Measurements from ENCODE around the gene PLPP4. TPM values are rescaled to one million over a fixed set of nuclear protein-coding genes. Genes with fewer than 3 reads are reported as not detected.

PLPP4 gene
- total and polyA plus RNA-seq, 10 of the 15 experiments (the other 5 are each of a cell fraction or from before 2014, with no cell fraction given) = 0.08 to 3.1 (median 0.26) TPM; not detected in 3

DNA sequence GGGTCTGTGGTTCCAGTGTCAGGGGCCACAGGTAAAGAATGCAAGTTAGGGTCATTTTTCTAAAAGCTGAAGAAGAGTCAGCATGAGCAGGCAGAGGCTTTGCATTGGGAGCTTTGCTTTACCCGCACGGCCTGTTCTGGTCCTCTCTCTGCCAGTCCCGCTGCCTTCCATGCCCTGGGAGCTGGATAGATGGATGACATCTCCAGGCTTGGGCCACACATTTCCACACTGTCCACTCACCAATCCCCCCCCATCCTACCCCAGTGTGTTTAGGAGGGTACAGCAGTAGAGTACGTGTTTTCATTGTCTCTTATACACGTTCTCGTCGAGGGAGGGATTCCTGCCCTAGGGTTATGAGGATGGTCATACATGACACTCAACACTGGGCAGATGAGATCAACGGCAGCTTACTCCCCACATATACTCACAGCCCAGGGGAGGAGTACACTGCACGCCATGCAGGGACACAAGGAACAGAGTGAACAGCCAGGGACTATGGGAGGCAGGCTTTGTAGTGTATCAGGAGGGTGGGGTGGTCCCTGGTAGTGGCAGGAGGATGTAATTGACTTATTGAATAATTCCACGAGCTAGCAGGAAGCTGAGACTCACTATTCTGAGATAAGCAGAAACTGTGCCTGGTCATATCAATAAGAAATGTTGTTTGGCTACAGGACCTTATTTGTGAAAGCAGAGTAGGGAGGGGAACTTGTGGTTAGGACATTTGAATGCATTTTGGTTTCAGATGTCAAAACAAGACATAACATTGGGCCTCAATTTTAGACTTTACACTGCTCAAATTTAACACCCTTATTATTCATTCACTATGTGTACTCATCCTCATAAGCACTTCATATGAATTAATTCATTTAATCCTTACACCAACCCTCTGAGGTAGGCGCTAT, 36.6 kb downstream of the PLPP4 start:
- no TSS peak for BruUV-seq (replicated peaks)
- RAD21 ChIA-PET (ENCODE audit: unreplicated experiment) = no interaction called here

More for the DNA sequence above, 36.6 kb downstream of the PLPP4 start:
- H3K4me2 ChIP-seq (ENCODE audit: control insufficient read depth, insufficient read depth) = no peak overlapping the region; the same call in none of the 2 replicates
- peak; percentile 80 for ATAC-seq
- H4K20me1 ChIP-seq (ENCODE audit: control insufficient read depth, insufficient read depth) = no peaks in the 10 kb centered on the region
- H3K79me2 ChIP-seq (ENCODE audit: control insufficient read depth, insufficient read depth, low read length) = no peaks in the 10 kb centered on the region
- H3K36me3 ChIP-seq (ENCODE audit: control insufficient read depth in 2 of 2, insufficient read depth in 2 of 2, low read length in 1 of 2) = no peaks in the 10 kb centered on the region
- H3K9ac ChIP-seq (ENCODE audit: control insufficient read depth, insufficient read depth, low read length) = no peak overlapping the region
- no peaks in the 10 kb centered on the region; the same call in 2 of the 3 replicates for H3K9me3 ChIP-seq (replicated peaks; ENCODE audit: control insufficient read depth, insufficient read depth, low read length)
- FAIRE-seq = peak; percentile 64
- H3K4me3 ChIP-seq = no peak overlapping the region
- H3K27ac ChIP-seq (ENCODE audit: control insufficient read depth, insufficient read depth) = no peak overlapping the region
- no peaks in the 10 kb centered on the region for H3K27me3 ChIP-seq (replicated peaks in 1 of 2; ENCODE audit: control insufficient read depth in 2 of 2, insufficient read depth in 2 of 2, low read length in 1 of 2)
- WGBS (ENCODE audit: insufficient coverage, insufficient replicate concordance, low lambda C conversion rate, missing lambda C conversion rate) = 51% methylated on average over 11 of the region's 11 CpGs
- ChIA-PET CTCF (interaction anchor here (2.6 kb wide), 1 partner anchor 11 kb away, joined by 7 read pairs; no protein-coding TSS in a partner anchor), POLR2A (no interaction called here), SMC1A (ENCODE audit: uncharacterized antibody, unreplicated experiment) (interaction anchor here (0.9 to 1.3 kb wide), 2 partner anchors 13 to 70 kb away, joined by 3 to 4 read pairs; no protein-coding TSS in a partner anchor)
- DNase-seq (ENCODE audit: low read depth, low spot score) = peak; percentile 20
- intact Hi-C loops (cut with micrococcal nuclease; ENCODE audit: unreplicated experiment) = no loop called here
- no peak overlapping the region for H2AFZ ChIP-seq (ENCODE audit: control insufficient read depth, low read depth, low read length)
- TF ChIP-seq, protein P1, sequence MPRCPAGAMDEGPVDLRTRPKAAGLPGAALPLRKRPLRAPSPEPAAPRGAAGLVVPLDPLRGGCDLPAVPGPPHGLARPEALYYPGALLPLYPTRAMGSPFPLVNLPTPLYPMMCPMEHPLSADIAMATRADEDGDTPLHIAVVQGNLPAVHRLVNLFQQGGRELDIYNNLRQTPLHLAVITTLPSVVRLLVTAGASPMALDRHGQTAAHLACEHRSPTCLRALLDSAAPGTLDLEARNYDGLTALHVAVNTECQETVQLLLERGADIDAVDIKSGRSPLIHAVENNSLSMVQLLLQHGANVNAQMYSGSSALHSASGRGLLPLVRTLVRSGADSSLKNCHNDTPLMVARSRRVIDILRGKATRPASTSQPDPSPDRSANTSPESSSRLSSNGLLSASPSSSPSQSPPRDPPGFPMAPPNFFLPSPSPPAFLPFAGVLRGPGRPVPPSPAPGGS (IDR thresholded peaks at IDR 0.05; ENCODE audit: borderline replicate concordance, insufficient read depth, low read depth, low read length, poor library complexity, severe bottlenecking) = no peak
- TF ChIP-seq TAF1 (IDR thresholded peaks at IDR 0.05; ENCODE audit: borderline replicate concordance, low read depth, low read length) (no peak), NR2C1 (IDR thresholded peaks at IDR 0.05) (no peak), KAT2A (conservative IDR thresholded peaks at IDR 0.05; ENCODE audit: control insufficient read depth, low read depth, low read length) (no peak), KLF5 (IDR thresholded peaks at IDR 0.05; ENCODE audit: partially characterized antibody) (no peak), RUNX3 (IDR thresholded peaks at IDR 0.05; ENCODE audit: low read length) (peak; percentile 46; the same call in 1 of the 2 replicates)
- TF ChIP-seq, protein P2, sequence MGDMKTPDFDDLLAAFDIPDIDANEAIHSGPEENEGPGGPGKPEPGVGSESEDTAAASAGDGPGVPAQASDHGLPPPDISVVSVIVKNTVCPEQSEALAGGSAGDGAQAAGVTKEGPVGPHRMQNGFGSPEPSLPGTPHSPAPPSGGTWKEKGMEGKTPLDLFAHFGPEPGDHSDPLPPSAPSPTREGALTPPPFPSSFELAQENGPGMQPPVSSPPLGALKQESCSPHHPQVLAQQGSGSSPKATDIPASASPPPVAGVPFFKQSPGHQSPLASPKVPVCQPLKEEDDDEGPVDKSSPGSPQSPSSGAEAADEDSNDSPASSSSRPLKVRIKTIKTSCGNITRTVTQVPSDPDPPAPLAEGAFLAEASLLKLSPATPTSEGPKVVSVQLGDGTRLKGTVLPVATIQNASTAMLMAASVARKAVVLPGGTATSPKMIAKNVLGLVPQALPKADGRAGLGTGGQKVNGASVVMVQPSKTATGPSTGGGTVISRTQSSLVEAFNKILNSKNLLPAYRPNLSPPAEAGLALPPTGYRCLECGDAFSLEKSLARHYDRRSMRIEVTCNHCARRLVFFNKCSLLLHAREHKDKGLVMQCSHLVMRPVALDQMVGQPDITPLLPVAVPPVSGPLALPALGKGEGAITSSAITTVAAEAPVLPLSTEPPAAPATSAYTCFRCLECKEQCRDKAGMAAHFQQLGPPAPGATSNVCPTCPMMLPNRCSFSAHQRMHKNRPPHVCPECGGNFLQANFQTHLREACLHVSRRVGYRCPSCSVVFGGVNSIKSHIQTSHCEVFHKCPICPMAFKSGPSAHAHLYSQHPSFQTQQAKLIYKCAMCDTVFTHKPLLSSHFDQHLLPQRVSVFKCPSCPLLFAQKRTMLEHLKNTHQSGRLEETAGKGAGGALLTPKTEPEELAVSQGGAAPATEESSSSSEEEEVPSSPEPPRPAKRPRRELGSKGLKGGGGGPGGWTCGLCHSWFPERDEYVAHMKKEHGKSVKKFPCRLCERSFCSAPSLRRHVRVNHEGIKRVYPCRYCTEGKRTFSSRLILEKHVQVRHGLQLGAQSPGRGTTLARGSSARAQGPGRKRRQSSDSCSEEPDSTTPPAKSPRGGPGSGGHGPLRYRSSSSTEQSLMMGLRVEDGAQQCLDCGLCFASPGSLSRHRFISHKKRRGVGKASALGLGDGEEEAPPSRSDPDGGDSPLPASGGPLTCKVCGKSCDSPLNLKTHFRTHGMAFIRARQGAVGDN (IDR thresholded peaks at IDR 0.05) = 0 out of 2 replicates have a peak, but pooled peaks have one; percentile 29
- TF ChIP-seq, protein P3, sequence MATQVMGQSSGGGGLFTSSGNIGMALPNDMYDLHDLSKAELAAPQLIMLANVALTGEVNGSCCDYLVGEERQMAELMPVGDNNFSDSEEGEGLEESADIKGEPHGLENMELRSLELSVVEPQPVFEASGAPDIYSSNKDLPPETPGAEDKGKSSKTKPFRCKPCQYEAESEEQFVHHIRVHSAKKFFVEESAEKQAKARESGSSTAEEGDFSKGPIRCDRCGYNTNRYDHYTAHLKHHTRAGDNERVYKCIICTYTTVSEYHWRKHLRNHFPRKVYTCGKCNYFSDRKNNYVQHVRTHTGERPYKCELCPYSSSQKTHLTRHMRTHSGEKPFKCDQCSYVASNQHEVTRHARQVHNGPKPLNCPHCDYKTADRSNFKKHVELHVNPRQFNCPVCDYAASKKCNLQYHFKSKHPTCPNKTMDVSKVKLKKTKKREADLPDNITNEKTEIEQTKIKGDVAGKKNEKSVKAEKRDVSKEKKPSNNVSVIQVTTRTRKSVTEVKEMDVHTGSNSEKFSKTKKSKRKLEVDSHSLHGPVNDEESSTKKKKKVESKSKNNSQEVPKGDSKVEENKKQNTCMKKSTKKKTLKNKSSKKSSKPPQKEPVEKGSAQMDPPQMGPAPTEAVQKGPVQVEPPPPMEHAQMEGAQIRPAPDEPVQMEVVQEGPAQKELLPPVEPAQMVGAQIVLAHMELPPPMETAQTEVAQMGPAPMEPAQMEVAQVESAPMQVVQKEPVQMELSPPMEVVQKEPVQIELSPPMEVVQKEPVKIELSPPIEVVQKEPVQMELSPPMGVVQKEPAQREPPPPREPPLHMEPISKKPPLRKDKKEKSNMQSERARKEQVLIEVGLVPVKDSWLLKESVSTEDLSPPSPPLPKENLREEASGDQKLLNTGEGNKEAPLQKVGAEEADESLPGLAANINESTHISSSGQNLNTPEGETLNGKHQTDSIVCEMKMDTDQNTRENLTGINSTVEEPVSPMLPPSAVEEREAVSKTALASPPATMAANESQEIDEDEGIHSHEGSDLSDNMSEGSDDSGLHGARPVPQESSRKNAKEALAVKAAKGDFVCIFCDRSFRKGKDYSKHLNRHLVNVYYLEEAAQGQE (IDR thresholded peaks at IDR 0.05; ENCODE audit: low read depth, low read length) = no peak
- TF ChIP-seq, protein P4, sequence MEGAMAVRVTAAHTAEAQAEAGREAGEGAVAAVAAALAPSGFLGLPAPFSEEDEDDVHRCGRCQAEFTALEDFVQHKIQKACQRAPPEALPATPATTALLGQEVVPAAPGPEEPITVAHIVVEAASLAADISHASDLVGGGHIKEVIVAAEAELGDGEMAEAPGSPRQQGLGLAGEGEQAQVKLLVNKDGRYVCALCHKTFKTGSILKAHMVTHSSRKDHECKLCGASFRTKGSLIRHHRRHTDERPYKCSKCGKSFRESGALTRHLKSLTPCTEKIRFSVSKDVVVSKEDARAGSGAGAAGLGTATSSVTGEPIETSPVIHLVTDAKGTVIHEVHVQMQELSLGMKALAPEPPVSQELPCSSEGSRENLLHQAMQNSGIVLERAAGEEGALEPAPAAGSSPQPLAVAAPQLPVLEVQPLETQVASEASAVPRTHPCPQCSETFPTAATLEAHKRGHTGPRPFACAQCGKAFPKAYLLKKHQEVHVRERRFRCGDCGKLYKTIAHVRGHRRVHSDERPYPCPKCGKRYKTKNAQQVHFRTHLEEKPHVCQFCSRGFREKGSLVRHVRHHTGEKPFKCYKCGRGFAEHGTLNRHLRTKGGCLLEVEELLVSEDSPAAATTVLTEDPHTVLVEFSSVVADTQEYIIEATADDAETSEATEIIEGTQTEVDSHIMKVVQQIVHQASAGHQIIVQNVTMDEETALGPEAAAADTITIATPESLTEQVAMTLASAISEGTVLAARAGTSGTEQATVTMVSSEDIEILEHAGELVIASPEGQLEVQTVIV (IDR thresholded peaks at IDR 0.05; ENCODE audit: borderline replicate concordance, partially characterized antibody) = no peak
- H3K4me1 ChIP-seq (ENCODE audit: control insufficient read depth, insufficient read depth, low read length) = peaks cover 10% of the 10 kb centered on the region
- in situ Hi-C loops (cut with MboI) = no loop called here

All from GM12878 (cell line).